ENCODE results near the gene SLC8A2.

DNA sequence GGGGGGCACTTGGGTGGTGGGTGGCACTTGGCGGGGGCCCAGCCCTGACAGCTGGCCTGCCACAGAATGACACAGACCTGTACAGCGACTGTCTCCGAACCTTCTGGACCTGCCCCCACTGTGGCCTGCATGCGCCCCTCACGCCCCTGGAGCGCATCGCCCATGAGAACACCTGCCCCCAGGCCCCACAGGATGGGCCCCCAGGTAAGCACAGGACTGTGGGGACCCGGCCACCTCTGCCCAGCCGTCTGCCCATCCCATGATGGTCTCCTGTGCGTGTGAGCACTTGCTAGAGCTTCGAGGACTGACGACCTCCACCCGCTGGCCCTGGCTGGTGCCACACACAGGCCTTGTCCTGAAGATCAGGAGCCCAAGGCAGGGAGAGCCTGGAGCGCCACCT, 90.6 kb downstream of the SLC8A2 start:
- TF ChIP-seq, protein P1, sequence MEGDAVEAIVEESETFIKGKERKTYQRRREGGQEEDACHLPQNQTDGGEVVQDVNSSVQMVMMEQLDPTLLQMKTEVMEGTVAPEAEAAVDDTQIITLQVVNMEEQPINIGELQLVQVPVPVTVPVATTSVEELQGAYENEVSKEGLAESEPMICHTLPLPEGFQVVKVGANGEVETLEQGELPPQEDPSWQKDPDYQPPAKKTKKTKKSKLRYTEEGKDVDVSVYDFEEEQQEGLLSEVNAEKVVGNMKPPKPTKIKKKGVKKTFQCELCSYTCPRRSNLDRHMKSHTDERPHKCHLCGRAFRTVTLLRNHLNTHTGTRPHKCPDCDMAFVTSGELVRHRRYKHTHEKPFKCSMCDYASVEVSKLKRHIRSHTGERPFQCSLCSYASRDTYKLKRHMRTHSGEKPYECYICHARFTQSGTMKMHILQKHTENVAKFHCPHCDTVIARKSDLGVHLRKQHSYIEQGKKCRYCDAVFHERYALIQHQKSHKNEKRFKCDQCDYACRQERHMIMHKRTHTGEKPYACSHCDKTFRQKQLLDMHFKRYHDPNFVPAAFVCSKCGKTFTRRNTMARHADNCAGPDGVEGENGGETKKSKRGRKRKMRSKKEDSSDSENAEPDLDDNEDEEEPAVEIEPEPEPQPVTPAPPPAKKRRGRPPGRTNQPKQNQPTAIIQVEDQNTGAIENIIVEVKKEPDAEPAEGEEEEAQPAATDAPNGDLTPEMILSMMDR (IDR thresholded peaks at IDR 0.05): no peak
- no peak for TF ChIP-seq POLR2AphosphoS5 (IDR thresholded peaks at IDR 0.05; ENCODE audit: low read depth, low read length)
- TF ChIP-seq, protein P2, sequence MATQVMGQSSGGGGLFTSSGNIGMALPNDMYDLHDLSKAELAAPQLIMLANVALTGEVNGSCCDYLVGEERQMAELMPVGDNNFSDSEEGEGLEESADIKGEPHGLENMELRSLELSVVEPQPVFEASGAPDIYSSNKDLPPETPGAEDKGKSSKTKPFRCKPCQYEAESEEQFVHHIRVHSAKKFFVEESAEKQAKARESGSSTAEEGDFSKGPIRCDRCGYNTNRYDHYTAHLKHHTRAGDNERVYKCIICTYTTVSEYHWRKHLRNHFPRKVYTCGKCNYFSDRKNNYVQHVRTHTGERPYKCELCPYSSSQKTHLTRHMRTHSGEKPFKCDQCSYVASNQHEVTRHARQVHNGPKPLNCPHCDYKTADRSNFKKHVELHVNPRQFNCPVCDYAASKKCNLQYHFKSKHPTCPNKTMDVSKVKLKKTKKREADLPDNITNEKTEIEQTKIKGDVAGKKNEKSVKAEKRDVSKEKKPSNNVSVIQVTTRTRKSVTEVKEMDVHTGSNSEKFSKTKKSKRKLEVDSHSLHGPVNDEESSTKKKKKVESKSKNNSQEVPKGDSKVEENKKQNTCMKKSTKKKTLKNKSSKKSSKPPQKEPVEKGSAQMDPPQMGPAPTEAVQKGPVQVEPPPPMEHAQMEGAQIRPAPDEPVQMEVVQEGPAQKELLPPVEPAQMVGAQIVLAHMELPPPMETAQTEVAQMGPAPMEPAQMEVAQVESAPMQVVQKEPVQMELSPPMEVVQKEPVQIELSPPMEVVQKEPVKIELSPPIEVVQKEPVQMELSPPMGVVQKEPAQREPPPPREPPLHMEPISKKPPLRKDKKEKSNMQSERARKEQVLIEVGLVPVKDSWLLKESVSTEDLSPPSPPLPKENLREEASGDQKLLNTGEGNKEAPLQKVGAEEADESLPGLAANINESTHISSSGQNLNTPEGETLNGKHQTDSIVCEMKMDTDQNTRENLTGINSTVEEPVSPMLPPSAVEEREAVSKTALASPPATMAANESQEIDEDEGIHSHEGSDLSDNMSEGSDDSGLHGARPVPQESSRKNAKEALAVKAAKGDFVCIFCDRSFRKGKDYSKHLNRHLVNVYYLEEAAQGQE (IDR thresholded peaks at IDR 0.05; ENCODE audit: insufficient read depth in 1 of 2, low read depth in 2 of 2, low read length in 1 of 2): no peak
- no peak for TF ChIP-seq SIN3A (IDR thresholded peaks at IDR 0.05; ENCODE audit: borderline replicate concordance, insufficient read depth, low read depth, low read length)

Data from Panc1 (cell line).